Measurements from ENCODE around the gene MFSD2B.

The MFSD2B gene

DNA sequence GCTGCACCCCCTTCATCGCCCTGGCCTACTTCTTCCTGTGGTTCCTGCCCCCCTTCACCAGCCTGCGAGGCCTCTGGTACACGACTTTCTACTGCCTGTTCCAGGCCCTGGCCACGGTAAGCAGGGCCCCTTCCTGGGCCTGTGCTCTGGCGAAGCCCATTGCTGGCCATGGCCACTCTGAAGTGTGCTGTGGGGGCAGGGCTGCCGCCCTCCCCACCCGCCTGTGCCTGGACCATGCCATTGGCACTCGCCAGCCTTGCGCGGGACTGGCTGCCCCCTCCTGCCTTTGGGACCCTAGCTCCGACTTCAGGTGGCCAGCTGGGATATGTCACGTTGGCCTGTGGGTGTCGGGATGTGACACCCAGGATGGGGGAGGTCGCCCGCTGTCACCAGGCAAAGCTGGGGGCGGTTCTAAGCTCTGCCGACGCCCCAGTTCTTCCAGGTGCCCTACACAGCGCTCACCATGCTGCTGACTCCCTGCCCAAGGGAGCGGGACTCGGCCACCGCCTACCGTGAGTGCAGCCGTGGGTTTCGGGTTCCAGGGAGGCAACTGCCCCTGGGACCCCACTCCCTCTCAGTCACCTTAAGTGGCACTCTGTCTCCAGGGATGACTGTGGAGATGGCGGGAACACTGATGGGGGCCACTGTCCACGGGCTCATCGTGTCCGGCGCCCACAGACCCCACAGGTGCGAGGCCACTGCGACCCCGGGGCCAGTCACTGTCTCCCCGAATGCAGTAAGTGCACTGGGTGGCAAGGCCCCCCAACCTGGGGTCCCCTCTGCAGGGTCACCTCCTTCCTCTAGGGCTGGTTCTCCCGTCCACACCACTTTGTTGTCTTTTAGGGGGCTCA, 7.2 kb downstream of the MFSD2B start:
- H2BK12ac ChIP-seq (ENCODE audit: low read length in 2 of 2): peak overlapping the region; percentile 7 to 18
- H2BK15ac ChIP-seq (ENCODE audit: low read depth, poor library complexity, severe bottlenecking): no peak overlapping the region
- no peak overlapping the region for H2AFZ ChIP-seq (ENCODE audit: low read depth, low read length)
- H3K79me1 ChIP-seq (replicated peaks; ENCODE audit: low read length, poor library complexity, severe bottlenecking): no peaks in the 10 kb centered on the region
- no peak overlapping the region for H2BK5ac ChIP-seq (ENCODE audit: low read depth, low read length, poor library complexity, severe bottlenecking)
- no peak overlapping the region for H2AK5ac ChIP-seq (ENCODE audit: low read length, severe bottlenecking)
- peak overlapping the region in 1 of 2 experiments; percentile 57 for H3K4ac ChIP-seq (ENCODE audit: low read depth in 1 of 2, low read length in 2 of 2)
- 94% methylated on average over 35 of the region's 35 CpGs for WGBS
- no peak overlapping the region for H3K4me3 ChIP-seq (ENCODE audit: insufficient read depth in 1 of 2, low read depth in 1 of 2, low read length in 2 of 2)
- peak overlapping the region in 1 of 2 experiments; percentile 64 for H3K18ac ChIP-seq (ENCODE audit: low read depth in 1 of 2, low read length in 2 of 2)
- peak overlapping the region; percentile 73 for H4K8ac ChIP-seq (ENCODE audit: low read length)
- peaks cover 20% of the 10 kb centered on the region for H3K4me1 ChIP-seq (ENCODE audit: control insufficient read depth, insufficient read depth, low read depth, low read length)
- DNase-seq: no peak
- H3K27ac ChIP-seq (ENCODE audit: low read length, poor library complexity, severe bottlenecking): no peak overlapping the region
- no peak overlapping the region for H3K9ac ChIP-seq (ENCODE audit: low read length)
- H3K36me3 ChIP-seq (ENCODE audit: control insufficient read depth in 1 of 2, insufficient read depth in 2 of 2, low read depth in 1 of 2, low read length in 2 of 2): peaks cover 0 to 8% of the 10 kb centered on the region in 2 experiments
- no peak overlapping the region for H3K23ac ChIP-seq (ENCODE audit: low read length in 2 of 2)
- H3K14ac ChIP-seq (ENCODE audit: low read length in 2 of 2): no peak overlapping the region
- peaks cover 0 to 3% of the 10 kb centered on the region in 2 experiments for H3K27me3 ChIP-seq (ENCODE audit: control insufficient read depth in 1 of 2, insufficient read depth in 1 of 2, low read length in 2 of 2)
- H2BK120ac ChIP-seq (ENCODE audit: low read depth, low read length): no peak overlapping the region
- H3K4me2 ChIP-seq (ENCODE audit: low read length, poor library complexity, severe bottlenecking): no peak overlapping the region
- no peaks in the 10 kb centered on the region for H3K9me3 ChIP-seq (ENCODE audit: control insufficient read depth, low read length)
- H4K91ac ChIP-seq (ENCODE audit: low read length): peak overlapping the region; percentile 91

GRCh38 chr2:24017711-24018110, 7.8 kb downstream of the MFSD2B start:
- H2BK5ac ChIP-seq (ENCODE audit: low read depth, low read length, poor library complexity, severe bottlenecking): no peak overlapping the region
- peak overlapping the region in 1 of 2 experiments; percentile 2 for H2BK12ac ChIP-seq (ENCODE audit: low read length in 2 of 2)
- H3K14ac ChIP-seq (ENCODE audit: low read length in 2 of 2): no peak overlapping the region
- 84% methylated on average over 5 of the region's 8 CpGs for WGBS
- H2AK5ac ChIP-seq (ENCODE audit: low read length, severe bottlenecking): no peak overlapping the region
- H3K4me2 ChIP-seq (ENCODE audit: low read length, poor library complexity, severe bottlenecking): no peak overlapping the region
- H3K36me3 ChIP-seq (ENCODE audit: control insufficient read depth in 1 of 2, insufficient read depth in 2 of 2, low read depth in 1 of 2, low read length in 2 of 2): peaks cover 6 to 14% of the 10 kb centered on the region in 2 experiments
- H2AFZ ChIP-seq (ENCODE audit: low read depth, low read length): no peak overlapping the region
- H3K27me3 ChIP-seq (ENCODE audit: control insufficient read depth in 1 of 2, insufficient read depth in 1 of 2, low read length in 2 of 2): peaks cover 0 to under 1% of the 10 kb centered on the region in 2 experiments
- no peak overlapping the region for H3K4ac ChIP-seq (ENCODE audit: low read depth in 1 of 2, low read length in 2 of 2)
- peaks cover 20% of the 10 kb centered on the region for H3K4me1 ChIP-seq (ENCODE audit: control insufficient read depth, insufficient read depth, low read depth, low read length)
- no peak overlapping the region for H3K18ac ChIP-seq (ENCODE audit: low read depth in 1 of 2, low read length in 2 of 2)
- no peak overlapping the region for H3K9ac ChIP-seq (ENCODE audit: low read length)
- H3K27ac ChIP-seq (ENCODE audit: low read length, poor library complexity, severe bottlenecking): no peak overlapping the region
- no peak for DNase-seq
- no peak overlapping the region for H4K8ac ChIP-seq (ENCODE audit: low read length)
- no peaks in the 10 kb centered on the region for H3K79me1 ChIP-seq (replicated peaks; ENCODE audit: low read length, poor library complexity, severe bottlenecking)
- H4K91ac ChIP-seq (ENCODE audit: low read length): no peak overlapping the region
- no peak overlapping the region for H2BK15ac ChIP-seq (ENCODE audit: low read depth, poor library complexity, severe bottlenecking)
- no peak overlapping the region for H2BK120ac ChIP-seq (ENCODE audit: low read depth, low read length)
- no peak overlapping the region for H3K23ac ChIP-seq (ENCODE audit: low read length in 2 of 2)
- no peak overlapping the region for H3K4me3 ChIP-seq (ENCODE audit: insufficient read depth in 1 of 2, low read depth in 1 of 2, low read length in 2 of 2)
- H3K9me3 ChIP-seq (ENCODE audit: control insufficient read depth, low read length): no peaks in the 10 kb centered on the region

GRCh38 chr2:24018241-24018640, 8.4 kb downstream of the MFSD2B start:
- Histone ChIP-seq H2BK120ac (ENCODE audit: low read depth, low read length) (no peak overlapping the region), H3K9me3 (ENCODE audit: control insufficient read depth, low read length) (no peaks in the 10 kb centered on the region), H3K4me3 (ENCODE audit: insufficient read depth in 1 of 2, low read depth in 1 of 2, low read length in 2 of 2) (no peak overlapping the region), H3K23ac (ENCODE audit: low read length in 2 of 2) (no peak overlapping the region), H3K79me1 (replicated peaks; ENCODE audit: low read length, poor library complexity, severe bottlenecking) (no peaks in the 10 kb centered on the region), H3K4me2 (ENCODE audit: low read length, poor library complexity, severe bottlenecking) (no peak overlapping the region), H2AFZ (ENCODE audit: low read depth, low read length) (no peak overlapping the region), H3K27me3 (ENCODE audit: control insufficient read depth in 1 of 2, insufficient read depth in 1 of 2, low read length in 2 of 2) (no peaks in the 10 kb centered on the region), H2BK5ac (ENCODE audit: low read depth, low read length, poor library complexity, severe bottlenecking) (no peak overlapping the region), H3K36me3 (ENCODE audit: control insufficient read depth in 1 of 2, insufficient read depth in 2 of 2, low read depth in 1 of 2, low read length in 2 of 2) (peaks cover 9 to 19% of the 10 kb centered on the region in 2 experiments), H3K18ac (ENCODE audit: low read depth in 1 of 2, low read length in 2 of 2) (no peak overlapping the region), H3K9ac (ENCODE audit: low read length) (no peak overlapping the region), H2BK15ac (ENCODE audit: low read depth, poor library complexity, severe bottlenecking) (no peak overlapping the region), H2AK5ac (ENCODE audit: low read length, severe bottlenecking) (no peak overlapping the region), H3K4ac (ENCODE audit: low read depth in 1 of 2, low read length in 2 of 2) (no peak overlapping the region), H3K14ac (ENCODE audit: low read length in 2 of 2) (no peak overlapping the region), H4K91ac (ENCODE audit: low read length) (no peak overlapping the region), H4K8ac (ENCODE audit: low read length) (no peak overlapping the region), H3K4me1 (ENCODE audit: control insufficient read depth, insufficient read depth, low read depth, low read length) (peaks cover 20% of the 10 kb centered on the region), H3K27ac (ENCODE audit: low read length, poor library complexity, severe bottlenecking) (no peak overlapping the region), H2BK12ac (ENCODE audit: low read length in 2 of 2) (no peak overlapping the region)
- 90% methylated on average over 6 of the region's 9 CpGs for WGBS
- no peak for DNase-seq

GRCh38 chr2:24019729-24020128, 9.8 kb downstream of the MFSD2B start:
- WGBS: 92% methylated on average over 5 of the region's 5 CpGs
- no peak overlapping the region for H3K14ac ChIP-seq (ENCODE audit: low read length in 2 of 2)

More at GRCh38 chr2:24019729-24020128, 9.8 kb downstream of the MFSD2B start:
- Histone ChIP-seq H3K18ac (ENCODE audit: low read depth in 1 of 2, low read length in 2 of 2) (no peak overlapping the region), H3K4me2 (ENCODE audit: low read length, poor library complexity, severe bottlenecking) (no peak overlapping the region), H2BK5ac (ENCODE audit: low read depth, low read length, poor library complexity, severe bottlenecking) (no peak overlapping the region), H3K4me1 (ENCODE audit: control insufficient read depth, insufficient read depth, low read depth, low read length) (peaks cover 27% of the 10 kb centered on the region), H2BK15ac (ENCODE audit: low read depth, poor library complexity, severe bottlenecking) (peak overlapping the region; percentile 54), H3K27ac (ENCODE audit: low read length, poor library complexity, severe bottlenecking) (no peak overlapping the region), H3K4ac (ENCODE audit: low read depth in 1 of 2, low read length in 2 of 2) (no peak overlapping the region), H3K9ac (ENCODE audit: low read length) (no peak overlapping the region), H2AFZ (ENCODE audit: low read depth, low read length) (no peak overlapping the region), H2BK120ac (ENCODE audit: low read depth, low read length) (no peak overlapping the region), H4K91ac (ENCODE audit: low read length) (no peak overlapping the region), H3K4me3 (ENCODE audit: insufficient read depth in 1 of 2, low read depth in 1 of 2, low read length in 2 of 2) (no peak overlapping the region), H2BK12ac (ENCODE audit: low read length in 2 of 2) (no peak overlapping the region), H3K23ac (ENCODE audit: low read length in 2 of 2) (no peak overlapping the region), H2AK5ac (ENCODE audit: low read length, severe bottlenecking) (no peak overlapping the region), H3K36me3 (ENCODE audit: control insufficient read depth in 1 of 2, insufficient read depth in 2 of 2, low read depth in 1 of 2, low read length in 2 of 2) (peaks cover 9 to 33% of the 10 kb centered on the region in 2 experiments), H3K79me1 (replicated peaks; ENCODE audit: low read length, poor library complexity, severe bottlenecking) (peaks cover 4% of the 10 kb centered on the region), H3K9me3 (ENCODE audit: control insufficient read depth, low read length) (no peaks in the 10 kb centered on the region), H3K27me3 (ENCODE audit: control insufficient read depth in 1 of 2, insufficient read depth in 1 of 2, low read length in 2 of 2) (no peaks in the 10 kb centered on the region), H4K8ac (ENCODE audit: low read length) (no peak overlapping the region)
- DNase-seq: no peak

All from mesenchymal stem cell (in vitro differentiated cells and primary cell).